Measurements from ENCODE around the gene SAMM50.

SAMM50 gene

GRCh38 chr22:43945632-43946383 lies 9.4 kb upstream of the SAMM50 start:
- peak; percentile 54 for DNase-seq (ENCODE audit: low read depth)

DNA sequence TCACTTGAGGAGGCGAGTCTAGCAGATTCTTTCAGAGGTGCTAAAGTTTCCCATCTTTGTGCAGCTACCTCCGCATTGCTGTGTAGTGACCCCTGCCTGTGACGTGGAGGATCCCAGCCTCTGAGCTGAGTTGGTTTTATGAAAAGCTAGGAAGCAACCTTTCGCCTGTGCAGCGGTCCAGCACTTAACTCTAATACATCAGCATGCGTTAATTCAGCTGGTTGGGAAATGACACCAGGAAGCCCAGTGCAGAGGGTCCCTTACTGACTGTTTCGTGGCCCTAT lies 8.9 kb upstream of the SAMM50 start:
- peak; percentile 15 for DNase-seq (ENCODE audit: low read depth)

DNA sequence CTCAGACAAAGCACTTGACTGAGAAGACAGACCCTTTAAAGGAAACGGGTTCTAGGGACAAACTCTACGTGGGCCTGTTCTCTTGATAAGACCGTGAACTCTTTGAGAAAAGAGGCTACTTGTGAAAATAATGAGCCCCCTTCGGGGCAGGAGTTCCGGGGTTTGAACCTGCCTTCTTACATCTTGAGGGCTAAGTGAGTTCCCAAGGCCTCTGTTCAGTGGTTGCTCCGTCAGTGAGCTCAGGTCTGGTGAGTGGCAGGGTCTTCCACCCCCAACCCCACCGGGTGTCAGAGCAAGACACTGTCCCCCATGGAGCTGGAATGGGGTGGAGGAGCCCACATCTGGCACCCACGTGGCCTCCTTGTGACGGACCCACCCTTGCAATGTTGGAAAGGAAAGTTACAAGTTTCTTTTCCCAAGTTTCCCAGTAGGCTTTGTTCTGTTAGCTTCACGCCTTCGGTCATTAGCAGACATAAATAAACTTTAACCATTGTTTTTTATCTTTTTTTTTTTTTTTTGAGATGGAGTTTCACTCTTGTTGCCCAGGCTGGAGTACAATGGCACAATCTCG lies 6.3 kb upstream of the SAMM50 start:
- no peak for DNase-seq (ENCODE audit: low read depth)

GRCh38 chr22:43951391-43951790 lies 3.9 kb upstream of the SAMM50 start:
- DNase-seq (ENCODE audit: low read depth) = no peak

GRCh38 chr22:43951966-43952365 lies 3.3 kb upstream of the SAMM50 start:
- no peak for DNase-seq (ENCODE audit: low read depth)

DNA sequence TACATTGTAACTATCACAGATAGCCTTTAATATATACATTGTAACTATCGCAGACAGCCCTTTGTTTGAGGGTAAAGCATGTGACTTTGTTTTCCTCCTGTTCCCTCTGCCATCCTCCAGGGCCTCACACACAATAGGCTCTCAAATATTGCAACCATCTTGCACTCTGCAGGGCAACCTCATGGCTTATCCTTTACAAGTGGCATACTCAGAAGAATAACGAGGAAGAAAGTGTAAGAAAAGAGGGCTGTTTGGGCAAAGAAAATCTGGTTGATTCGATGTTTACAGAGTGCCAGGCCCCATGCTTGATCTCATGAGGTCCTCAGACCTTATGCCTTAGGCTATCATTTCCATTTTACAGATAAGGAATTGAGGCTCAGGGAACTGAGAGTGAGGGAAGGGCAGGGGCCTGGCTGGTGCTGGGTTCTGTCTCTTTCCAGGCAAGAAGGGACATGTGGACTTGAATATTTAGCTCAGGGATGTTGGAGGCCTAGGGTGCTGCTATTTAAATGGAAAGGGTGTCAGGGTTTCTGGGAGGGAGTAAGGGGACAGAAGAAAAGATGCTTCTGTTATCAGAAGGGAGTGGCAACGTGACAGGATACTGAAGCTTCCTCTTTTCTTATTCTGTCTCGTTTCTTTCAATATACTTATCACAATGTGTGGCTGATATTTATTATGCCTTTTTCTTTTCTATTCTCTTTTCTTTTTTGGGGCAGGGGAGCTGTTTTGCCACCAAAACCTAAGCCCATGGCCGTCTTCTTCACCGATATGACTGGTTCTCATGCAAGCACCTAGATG lies 1.1 kb upstream of the SAMM50 start:
- DNase-seq (ENCODE audit: low read depth) = no peak

GRCh38 chr22:43955883-43956782 lies 891 bp downstream of the SAMM50 start:
- DNase-seq (ENCODE audit: low read depth) = peak; percentile 46

- DNase-seq (ENCODE audit: low read depth) = no peak
Measured at GRCh38 chr22:43956805-43957463, 1.7 kb downstream of the SAMM50 start.

DNA sequence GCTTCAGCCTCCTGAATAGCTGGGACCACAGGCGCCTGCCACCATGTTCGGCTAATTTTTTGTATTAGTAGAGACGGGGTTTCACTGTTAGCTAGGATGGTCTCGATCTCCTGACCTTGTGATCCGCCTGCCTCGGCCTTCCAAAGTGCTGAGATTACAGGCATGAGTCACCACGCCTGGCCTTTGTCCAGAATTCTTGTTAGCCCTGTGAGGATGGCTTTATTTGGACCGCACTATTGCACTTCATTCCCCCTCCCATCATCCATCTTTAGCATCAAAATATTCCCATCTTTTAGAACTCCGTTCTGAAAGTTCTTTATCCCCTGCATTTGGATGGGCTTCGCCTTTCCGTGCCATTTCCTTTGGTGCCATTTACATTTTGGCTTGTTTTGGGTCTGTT lies 2.6 kb downstream of the SAMM50 start:
- DNase-seq (ENCODE audit: low read depth) = peak; percentile 34

GRCh38 chr22:43964314-43964857 lies 9.1 kb downstream of the SAMM50 start:
- no peak for DNase-seq (ENCODE audit: low read depth)

DNA sequence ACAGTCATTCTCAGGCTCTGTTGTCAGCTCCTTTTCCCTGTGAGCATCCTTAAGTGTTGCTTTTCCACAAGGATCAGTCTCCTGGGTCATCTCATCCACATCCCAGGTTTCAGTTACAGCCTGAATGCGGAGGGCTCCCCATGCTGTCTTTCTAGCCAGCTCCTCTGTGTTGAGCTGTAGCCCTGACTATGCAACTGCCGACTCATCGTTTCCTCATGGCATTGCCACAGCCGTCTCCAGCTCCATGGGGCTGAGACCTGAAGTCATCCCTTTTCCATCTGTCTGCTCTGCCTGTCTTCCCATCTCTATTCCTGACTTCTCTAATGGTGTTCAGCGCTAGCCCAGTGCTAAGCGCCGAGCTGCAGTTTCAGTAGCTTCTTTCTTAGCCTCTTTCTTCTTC lies 11.8 kb downstream of the SAMM50 start:
- DNase-seq (ENCODE audit: low read depth) = peak; percentile 7

- DNase-seq (ENCODE audit: low read depth) = no peak
Measured at GRCh38 chr22:43968614-43969013, 13.4 kb downstream of the SAMM50 start.

DNA sequence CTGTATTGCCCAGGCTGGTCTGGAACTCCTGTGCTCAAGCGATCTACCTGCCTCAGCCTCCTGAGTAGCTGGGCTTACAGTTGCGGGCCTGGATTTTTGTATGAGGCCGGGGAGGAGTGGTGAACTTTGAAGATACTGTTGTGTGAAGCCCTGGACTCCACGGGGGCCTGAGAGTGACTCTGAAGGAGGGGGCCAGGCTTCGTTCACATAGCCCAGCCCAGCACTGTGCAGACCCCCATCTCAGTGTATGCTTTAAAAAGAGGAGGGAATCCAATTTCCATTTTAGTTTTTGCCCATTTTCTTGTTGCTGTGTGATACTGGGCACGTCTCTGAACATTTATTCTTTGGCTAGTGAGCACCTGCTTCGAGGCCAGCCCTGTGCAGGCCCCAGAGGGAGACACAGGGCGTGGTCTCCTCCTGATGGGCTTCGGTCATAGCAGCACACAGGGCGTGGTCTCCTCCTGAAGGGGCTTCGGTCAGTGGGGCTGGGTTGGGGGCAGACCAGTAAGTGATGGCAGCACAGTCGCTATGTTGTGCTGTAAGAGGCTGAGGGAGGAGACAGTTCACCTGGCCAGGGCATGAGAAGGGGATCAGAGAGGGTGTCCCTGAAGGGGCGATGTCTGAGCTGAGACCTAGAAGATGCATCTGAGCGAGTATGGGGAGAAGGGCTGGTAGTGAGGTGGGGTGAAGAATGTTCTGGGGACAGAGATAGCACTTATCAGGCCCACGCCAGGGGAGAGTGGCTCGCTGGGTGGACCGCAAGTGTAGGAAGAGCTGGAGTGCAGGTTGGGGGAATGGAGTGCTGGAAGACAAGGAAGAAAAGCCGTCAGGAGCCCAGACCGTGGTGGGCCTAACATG lies 14.0 kb downstream of the SAMM50 start:
- no peak for DNase-seq (ENCODE audit: low read depth)

GRCh38 chr22:43969989-43970755 lies 14.9 kb downstream of the SAMM50 start:
- no peak for DNase-seq (ENCODE audit: low read depth)

DNA sequence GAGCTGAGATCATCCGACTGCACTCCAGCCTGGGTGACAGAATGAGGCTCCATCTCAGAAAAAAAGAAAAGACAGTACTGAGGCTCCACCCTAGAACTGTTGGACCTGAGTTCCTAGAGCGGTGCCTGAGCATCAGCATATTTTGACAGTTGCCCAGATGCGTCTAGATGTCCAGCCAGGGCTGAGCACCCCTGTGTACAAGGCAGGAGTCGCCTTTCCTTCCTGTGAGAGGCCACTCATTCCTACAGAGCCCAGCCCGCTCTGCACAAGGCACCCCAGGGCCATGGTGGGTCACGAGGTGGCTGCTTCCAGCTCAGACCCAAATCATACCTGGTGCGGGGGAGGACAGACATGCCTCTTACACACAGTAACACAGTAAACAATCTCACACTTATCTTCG lies 15.9 kb downstream of the SAMM50 start:
- no peak for DNase-seq (ENCODE audit: low read depth)

DNA sequence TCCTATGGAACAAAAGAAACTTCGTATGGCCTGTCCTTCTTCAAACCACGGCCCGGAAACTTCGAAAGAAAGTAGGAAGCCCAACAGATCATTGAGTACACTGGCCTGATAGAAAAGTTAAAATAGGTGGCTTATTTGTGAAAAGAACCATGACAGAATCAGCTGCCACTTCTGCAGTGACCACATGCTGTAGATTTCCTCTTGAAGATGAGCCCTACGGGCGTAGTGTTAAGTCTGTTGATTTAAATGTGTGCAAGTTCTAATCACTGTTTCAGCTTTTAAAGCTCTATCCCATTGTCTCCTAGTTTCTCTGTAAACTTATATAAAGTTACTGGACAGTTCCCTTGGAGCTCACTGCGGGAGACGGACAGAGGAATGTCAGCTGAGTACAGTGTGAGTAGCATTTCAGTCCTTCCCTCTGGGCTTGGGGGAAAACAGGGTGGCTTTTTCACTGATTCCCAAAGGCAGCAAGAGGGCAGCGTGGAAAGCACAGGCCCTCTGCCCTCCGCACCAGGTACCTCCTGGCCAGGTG lies 17.8 kb downstream of the SAMM50 start:
- DNase-seq (ENCODE audit: low read depth) = no peak

DNA sequence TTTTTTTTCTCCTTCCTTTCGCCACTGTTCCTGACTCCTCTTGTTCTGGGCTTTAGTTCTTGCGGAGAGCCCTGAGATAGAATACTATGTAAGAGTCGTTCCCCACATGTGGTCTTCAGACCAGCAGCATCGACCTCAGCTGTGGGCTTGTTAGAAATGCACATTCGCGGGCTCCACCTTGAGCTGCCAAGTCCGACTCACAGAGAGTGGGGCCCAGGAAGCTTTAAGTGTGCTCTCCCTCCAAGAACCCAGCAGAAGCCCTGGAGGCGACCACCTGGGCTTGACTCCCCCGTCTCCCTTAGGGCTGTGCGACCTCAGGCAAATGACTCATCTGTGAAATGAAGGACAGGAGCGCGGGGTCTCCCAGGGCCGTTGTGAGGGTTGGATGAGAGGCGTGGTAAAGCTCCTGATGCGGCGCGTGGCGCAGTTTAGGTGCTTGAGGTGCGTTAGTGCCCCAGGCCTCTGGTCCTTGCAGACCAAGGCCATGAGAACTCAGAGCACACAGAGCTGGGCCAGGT lies 18.8 kb downstream of the SAMM50 start:
- no peak for DNase-seq (ENCODE audit: low read depth)

DNA sequence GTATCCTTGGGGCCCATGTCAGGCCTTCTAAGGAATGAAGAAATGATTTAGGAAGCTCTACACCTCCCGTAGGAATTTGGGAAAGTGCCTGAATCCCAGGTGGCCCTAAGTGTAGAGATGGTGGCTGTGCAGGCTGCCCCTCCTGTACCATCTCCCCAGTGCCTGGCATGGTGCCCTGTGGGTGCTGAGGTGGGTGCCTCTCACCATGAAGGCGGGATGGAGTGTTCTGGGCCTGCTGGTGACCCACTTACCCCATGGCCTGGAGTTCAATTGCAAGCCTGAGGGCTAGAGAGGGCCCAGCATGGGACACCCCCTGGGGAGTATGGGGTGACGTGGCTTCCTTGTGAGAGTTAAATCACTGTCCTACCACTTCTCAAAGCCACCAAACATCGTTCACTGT lies 19.8 kb downstream of the SAMM50 start:
- DNase-seq (ENCODE audit: low read depth) = no peak

Measured in amniotic epithelial cell (primary cell).